ENCODE measurements around the gene HOXD9.

Gene HOXD9

GRCh38 chr2:176085861-176086771 is 36.4 kb upstream of the HOXD9 start:
- DNase-seq, result no peak

GRCh38 chr2:176087330-176088047 is 35.0 kb upstream of the HOXD9 start:
- DNase-seq, result no peak

- no peak for DNase-seq
These were observed 34.2 kb upstream of the HOXD9 start for GRCh38 chr2:176088048-176088936.

- no peak for DNase-seq
These were observed 33.3 kb upstream of the HOXD9 start for GRCh38 chr2:176088937-176089842.

GRCh38 chr2:176089843-176090395 is 32.6 kb upstream of the HOXD9 start:
- DNase-seq, result no peak

GRCh38 chr2:176090862-176091261 is 31.7 kb upstream of the HOXD9 start:
- no peak for DNase-seq

GRCh38 chr2:176091329-176092258 is 30.9 kb upstream of the HOXD9 start:
- no peak for DNase-seq

GRCh38 chr2:176092270-176093144 is 30.0 kb upstream of the HOXD9 start, which contains the start of gene HOXD13:
Gene HOXD13 (plus strand): TSS chr2:176092721. CDS start chr2:176092891, 170 bp downstream.
- DNase-seq, result no peak

- no peak for DNase-seq
These were observed 29.2 kb upstream of the HOXD9 start for GRCh38 chr2:176093145-176093897.

- no peak for DNase-seq
These were observed 28.6 kb upstream of the HOXD9 start for GRCh38 chr2:176093898-176094249.

GRCh38 chr2:176094349-176094748 is 28.2 kb upstream of the HOXD9 start:
- no peak for DNase-seq

GRCh38 chr2:176095421-176095820 is 27.1 kb upstream of the HOXD9 start:
- no peak for DNase-seq

GRCh38 chr2:176096243-176096985 is 26.1 kb upstream of the HOXD9 start:
- no peak for DNase-seq

GRCh38 chr2:176096986-176097819 is 25.3 kb upstream of the HOXD9 start:
- DNase-seq, result peak; percentile 85

- no peak for DNase-seq
These were observed 24.6 kb upstream of the HOXD9 start for GRCh38 chr2:176097820-176098365.

- DNase-seq, result no peak
These were observed 24.0 kb upstream of the HOXD9 start for GRCh38 chr2:176098366-176099158.
